ENCODE measurements around the gene IRGM. TPM values are rescaled to one million over a fixed set of nuclear protein-coding genes. Genes with fewer than 3 reads are reported as not detected.

The IRGM gene
- total RNA-seq, 1 donor from 2014 or later: not detected

- Mint-ChIP-seq H3K36me3 (ENCODE audit: low read depth) (no peaks in the 10 kb centered on the region), H3K4me1 (ENCODE audit: low read depth) (no peaks in the 10 kb centered on the region), H3K27ac (ENCODE audit: unreplicated experiment) (no peak overlapping the region), H3K4me3 (ENCODE audit: unreplicated experiment) (no peak overlapping the region), H3K27me3 (ENCODE audit: low read depth) (peaks cover 11% of the 10 kb centered on the region), H3K9me3 (ENCODE audit: low read depth) (peaks cover 28% of the 10 kb centered on the region)
- no peak for TF ChIP-seq CTCF (IDR thresholded peaks at IDR 0.05)
- DNase-seq (ENCODE audit: low spot score): no peak
Observed at GRCh38 chr5:150860246-150860821, 14.0 kb downstream of the IRGM start.

- Mint-ChIP-seq H3K9me3 (ENCODE audit: low read depth) (peaks cover 39% of the 10 kb centered on the region), H3K4me1 (ENCODE audit: low read depth) (no peaks in the 10 kb centered on the region), H3K27me3 (ENCODE audit: low read depth) (peaks cover 11% of the 10 kb centered on the region), H3K4me3 (ENCODE audit: unreplicated experiment) (no peak overlapping the region), H3K36me3 (ENCODE audit: low read depth) (no peaks in the 10 kb centered on the region), H3K27ac (ENCODE audit: unreplicated experiment) (no peak overlapping the region)
- no peak for TF ChIP-seq CTCF (IDR thresholded peaks at IDR 0.05)
- DNase-seq (ENCODE audit: low spot score): no peak
Observed at GRCh38 chr5:150862070-150862469, 15.7 kb downstream of the IRGM start.

- Mint-ChIP-seq H3K36me3 (ENCODE audit: low read depth) (peaks cover 1% of the 10 kb centered on the region), H3K27ac (ENCODE audit: unreplicated experiment) (no peak overlapping the region), H3K27me3 (ENCODE audit: low read depth) (no peaks in the 10 kb centered on the region), H3K4me3 (ENCODE audit: unreplicated experiment) (no peak overlapping the region), H3K9me3 (ENCODE audit: low read depth) (peaks cover 38% of the 10 kb centered on the region), H3K4me1 (ENCODE audit: low read depth) (no peaks in the 10 kb centered on the region)
- DNase-seq (ENCODE audit: low spot score): no peak
- no peak for TF ChIP-seq CTCF (IDR thresholded peaks at IDR 0.05)
Observed at GRCh38 chr5:150879358-150879757, 33.0 kb downstream of the IRGM start.

- DNase-seq (ENCODE audit: low spot score): no peak
- no peaks in the 10 kb centered on the region for H3K4me1 Mint-ChIP-seq (ENCODE audit: low read depth)
Observed at GRCh38 chr5:150895431-150896428, 49.4 kb downstream of the IRGM start.

More at GRCh38 chr5:150895431-150896428, 49.4 kb downstream of the IRGM start:
- Mint-ChIP-seq H3K4me3 (ENCODE audit: unreplicated experiment) (no peak overlapping the region), H3K36me3 (ENCODE audit: low read depth) (peaks cover 56% of the 10 kb centered on the region), H3K27me3 (ENCODE audit: low read depth) (no peaks in the 10 kb centered on the region), H3K9me3 (ENCODE audit: low read depth) (peaks cover 87% of the 10 kb centered on the region), H3K27ac (ENCODE audit: unreplicated experiment) (no peak overlapping the region)
- TF ChIP-seq CTCF (IDR thresholded peaks at IDR 0.05): no peak

Other genes with a start within 250 kb of the IRGM start
- 156 to 198 TPM (median 195 TPM) in 3 replicates for gene SYNPO, start 205.9 kb upstream of the IRGM start, total RNA-seq
- 1.9 to 3.3 TPM (median 2.0 TPM) in 3 replicates for gene MYOZ3, start 185.3 kb upstream of the IRGM start, total RNA-seq
- 34.7 to 39.7 TPM (median 36.0 TPM) in 3 replicates for gene RBM22, start 145.5 kb upstream of the IRGM start, total RNA-seq
- gene DCTN4, start 87.5 kb upstream of the IRGM start, total RNA-seq: 50.5 to 54.8 TPM (median 50.8 TPM) in 3 replicates
- 9.0 to 13.0 TPM (median 12.5 TPM) in 3 replicates for gene SMIM3, start 67.8 kb upstream of the IRGM start, total RNA-seq
- 4.0 to 8.6 TPM (median 4.2 TPM) in 3 replicates for gene ZNF300, start 58.5 kb downstream of the IRGM start, total RNA-seq
- 1.5 to 5.3 TPM (median 4.9 TPM) in 3 replicates for gene GPX3, start 174.1 kb downstream of the IRGM start, total RNA-seq
- gene TNIP1, start 234.5 kb downstream of the IRGM start, total RNA-seq: 47.2 to 75.6 TPM (median 74.0 TPM) in 3 replicates